H54 (cell line): Measurements from ENCODE around the gene DMBT1.
"Not testable (repeated sequence)": the region's sequence is repeated elsewhere in the genome, so short reads cannot be mapped to it uniquely, and the experiment has no call there.

Experiments used
- DNase-seq: peaks from one replicate; pipeline ENCODE4 v3.0.0; 2011; ENCODE audit warnings: low spot score, mixed read lengths; ENCODE audit not compliant: insufficient read length
- FAIRE-seq: peaks from 3 replicates; lab custom pipeline; 2011; peaks lifted over from hg19 to GRCh38; lab: Jason Lieb, UNC
- POLR2A ChIP-seq: IDR thresholded peaks from 2 replicates; pipeline ENCODE4 v1.6.1; 2011; ENCODE audit warnings: low read depth, mild to moderate bottlenecking, low read length

DMBT1 gene

DNA sequence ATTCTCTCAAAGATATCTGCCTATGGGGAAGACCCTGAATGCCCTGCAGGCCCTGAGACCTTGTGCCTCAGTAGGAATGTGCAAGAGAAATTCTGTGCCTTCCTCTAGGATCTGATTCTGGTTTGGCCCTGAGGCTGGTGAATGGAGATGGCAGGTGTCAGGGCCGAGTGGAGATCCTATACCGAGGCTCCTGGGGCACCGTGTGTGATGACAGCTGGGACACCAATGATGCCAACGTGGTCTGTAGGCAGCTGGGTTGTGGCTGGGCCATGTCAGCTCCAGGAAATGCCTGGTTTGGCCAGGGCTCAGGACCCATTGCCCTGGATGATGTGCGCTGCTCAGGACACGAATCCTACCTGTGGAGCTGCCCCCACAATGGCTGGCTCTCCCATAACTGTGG, 15.7 kb downstream of the DMBT1 start:
- TF ChIP-seq POLR2A = no peak
- FAIRE-seq = no peak
- DNase-seq = no peak

DNA sequence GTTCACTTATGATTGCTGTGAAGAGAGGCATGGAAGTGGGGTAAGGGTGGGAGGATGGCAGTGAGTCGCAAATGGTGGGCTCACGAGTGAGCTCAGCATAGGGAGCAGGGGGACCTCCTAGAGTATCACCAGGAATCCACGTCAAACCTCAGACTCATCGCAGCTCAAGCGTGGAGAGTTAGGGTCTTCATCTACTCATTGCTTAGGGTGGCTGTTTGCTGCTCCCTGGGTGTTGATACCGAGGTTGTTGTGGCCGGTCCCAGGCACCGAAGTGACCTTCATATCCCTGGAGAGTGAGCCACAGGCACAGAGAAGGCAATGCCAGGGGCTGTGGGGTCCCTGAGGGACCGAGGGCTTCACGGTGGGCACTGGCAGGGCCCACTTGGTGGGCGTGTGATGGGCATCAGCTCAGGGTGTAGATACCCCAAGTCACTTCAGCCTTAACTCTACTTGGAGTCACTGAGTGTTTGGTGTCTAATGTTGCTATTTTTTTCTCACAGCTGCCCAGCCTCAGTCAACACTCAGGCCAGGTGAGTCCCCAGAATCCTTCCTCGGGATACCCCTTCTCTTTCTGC, 16.8 kb downstream of the DMBT1 start:
- FAIRE-seq (no peak), DNase-seq (no peak)
- no peak for TF ChIP-seq POLR2A

DNA sequence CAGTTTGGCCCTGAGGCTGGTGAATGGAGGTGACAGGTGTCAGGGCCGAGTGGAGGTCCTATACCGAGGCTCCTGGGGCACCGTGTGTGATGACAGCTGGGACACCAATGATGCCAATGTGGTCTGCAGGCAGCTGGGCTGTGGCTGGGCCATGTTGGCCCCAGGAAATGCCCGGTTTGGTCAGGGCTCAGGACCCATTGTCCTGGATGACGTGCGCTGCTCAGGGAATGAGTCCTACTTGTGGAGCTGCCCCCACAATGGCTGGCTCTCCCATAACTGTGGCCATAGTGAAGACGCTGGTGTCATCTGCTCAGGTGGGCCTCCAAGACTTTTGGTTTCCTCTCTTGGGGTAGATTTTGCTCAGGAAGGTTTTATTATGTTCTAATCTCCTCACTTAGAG, 25.5 kb downstream of the DMBT1 start:
- not testable (repeated sequence) for DNase-seq, FAIRE-seq

DNA sequence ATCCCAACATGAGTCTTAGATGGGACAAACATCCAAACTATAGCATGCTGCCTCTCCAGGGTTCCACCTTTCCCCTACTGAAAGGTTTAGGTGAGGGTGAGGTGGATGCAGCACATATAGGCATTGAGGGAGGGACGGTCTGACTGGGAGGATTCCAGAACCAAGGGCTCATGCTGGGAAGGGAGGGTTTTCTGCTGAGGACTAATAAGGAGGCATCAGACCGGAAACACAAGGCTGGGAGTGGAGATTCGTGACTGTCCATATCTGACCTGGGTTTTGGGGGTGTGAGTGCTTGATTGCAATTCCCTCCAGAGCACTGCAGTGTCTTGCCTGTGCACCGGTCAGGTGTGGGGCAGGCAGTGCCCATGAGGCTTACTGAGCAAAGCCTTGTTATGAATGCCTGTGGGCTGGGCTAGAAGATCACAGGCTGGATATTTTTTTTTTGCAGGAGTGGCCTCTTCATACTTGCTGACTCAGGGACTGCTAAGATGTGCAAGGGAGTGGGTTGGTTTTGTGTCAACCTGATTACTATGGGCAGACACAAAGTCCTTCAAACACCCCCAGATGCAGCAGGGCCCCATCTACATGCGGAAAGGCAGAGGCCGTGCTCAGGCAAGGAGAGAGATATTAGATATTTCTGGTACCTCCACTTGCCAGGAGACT, 26.7 kb downstream of the DMBT1 start:
- FAIRE-seq = no peak
- no peak for TF ChIP-seq POLR2A
- no peak for DNase-seq

DNA sequence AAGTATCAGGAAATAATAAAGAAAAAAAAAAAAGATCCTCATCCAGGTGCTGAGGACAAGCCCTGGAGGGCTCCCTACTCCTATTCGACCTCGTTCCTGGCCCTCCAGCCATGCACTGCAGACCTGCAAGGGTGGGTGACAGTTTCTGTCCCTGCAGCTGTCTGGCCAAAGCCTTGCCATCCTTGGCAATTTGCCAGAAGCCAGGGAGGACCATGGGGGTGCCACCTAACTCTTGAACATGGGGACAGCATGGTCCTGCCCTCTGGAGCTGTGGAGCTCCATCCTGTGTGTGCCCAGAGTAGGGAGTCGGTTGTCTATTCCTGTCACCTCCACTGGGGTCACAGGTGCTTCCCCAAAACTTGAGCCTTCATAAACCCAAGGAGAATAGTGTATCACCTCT, 27.8 kb downstream of the DMBT1 start:
- no peak for FAIRE-seq

DNA sequence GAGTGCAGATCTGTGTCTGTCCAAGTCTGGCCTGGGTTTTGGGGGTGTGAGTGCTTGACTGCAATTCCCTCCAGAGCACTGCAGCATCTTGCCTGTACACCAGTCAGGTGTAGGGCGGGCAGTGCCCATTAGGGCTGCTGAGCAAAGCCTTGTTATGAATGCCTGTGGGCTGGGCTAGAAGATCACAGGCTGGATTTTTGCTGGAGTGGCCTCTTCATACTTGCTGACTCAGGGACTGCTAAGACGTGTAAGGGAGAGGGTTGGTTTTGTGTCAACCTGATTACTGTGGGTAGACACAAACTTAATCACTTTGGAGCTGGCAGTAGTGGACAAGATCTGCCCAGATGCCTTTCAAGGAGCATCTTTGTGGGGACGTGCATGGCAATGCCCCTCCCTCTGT, 29.6 kb downstream of the DMBT1 start:
- TF ChIP-seq POLR2A = no peak
- FAIRE-seq (no peak), DNase-seq (no peak)

More for the DNA sequence above, 27.8 kb downstream of the DMBT1 start:
- TF ChIP-seq POLR2A = no peak
- no peak for DNase-seq

DNA sequence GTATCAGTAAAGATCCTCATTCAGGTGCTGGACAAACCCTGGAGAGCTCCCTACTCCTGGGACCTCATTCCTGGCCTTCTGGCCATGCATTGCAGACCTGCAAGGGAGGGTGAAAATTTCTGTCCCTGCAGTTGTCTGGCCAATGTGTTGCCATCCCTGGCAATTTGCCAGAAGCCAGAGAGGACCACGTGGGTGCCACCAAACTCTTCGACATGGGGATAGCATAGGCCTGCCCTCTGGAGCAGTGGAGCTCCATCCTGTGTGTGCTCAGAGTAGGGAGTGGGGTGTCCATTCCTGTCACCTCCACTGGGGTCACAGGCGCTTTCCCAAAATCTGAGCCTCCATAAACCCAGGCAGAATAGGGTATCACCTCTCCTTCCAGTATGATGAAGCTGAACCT, 31.2 kb downstream of the DMBT1 start:
- FAIRE-seq (no peak), DNase-seq (no peak)
- no peak for TF ChIP-seq POLR2A

DNA sequence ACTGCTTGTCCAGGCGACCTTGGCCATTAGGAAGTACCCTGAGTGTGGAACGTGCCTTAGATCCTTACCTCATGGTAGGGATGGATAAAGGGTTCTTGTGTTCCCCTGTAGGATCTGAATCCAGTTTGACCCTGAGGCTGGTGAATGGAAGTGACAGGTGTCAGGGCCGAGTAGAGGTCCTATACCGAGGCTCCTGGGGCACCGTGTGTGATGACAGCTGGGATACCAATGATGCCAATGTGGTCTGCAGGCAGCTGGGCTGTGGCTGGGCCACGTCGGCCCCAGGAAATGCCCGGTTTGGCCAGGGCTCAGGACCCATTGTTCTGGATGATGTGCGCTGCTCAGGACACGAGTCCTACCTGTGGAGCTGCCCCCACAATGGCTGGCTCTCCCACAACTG, 31.6 kb downstream of the DMBT1 start:
- TF ChIP-seq POLR2A = no peak
- DNase-seq (no peak), FAIRE-seq (no peak)

DNA sequence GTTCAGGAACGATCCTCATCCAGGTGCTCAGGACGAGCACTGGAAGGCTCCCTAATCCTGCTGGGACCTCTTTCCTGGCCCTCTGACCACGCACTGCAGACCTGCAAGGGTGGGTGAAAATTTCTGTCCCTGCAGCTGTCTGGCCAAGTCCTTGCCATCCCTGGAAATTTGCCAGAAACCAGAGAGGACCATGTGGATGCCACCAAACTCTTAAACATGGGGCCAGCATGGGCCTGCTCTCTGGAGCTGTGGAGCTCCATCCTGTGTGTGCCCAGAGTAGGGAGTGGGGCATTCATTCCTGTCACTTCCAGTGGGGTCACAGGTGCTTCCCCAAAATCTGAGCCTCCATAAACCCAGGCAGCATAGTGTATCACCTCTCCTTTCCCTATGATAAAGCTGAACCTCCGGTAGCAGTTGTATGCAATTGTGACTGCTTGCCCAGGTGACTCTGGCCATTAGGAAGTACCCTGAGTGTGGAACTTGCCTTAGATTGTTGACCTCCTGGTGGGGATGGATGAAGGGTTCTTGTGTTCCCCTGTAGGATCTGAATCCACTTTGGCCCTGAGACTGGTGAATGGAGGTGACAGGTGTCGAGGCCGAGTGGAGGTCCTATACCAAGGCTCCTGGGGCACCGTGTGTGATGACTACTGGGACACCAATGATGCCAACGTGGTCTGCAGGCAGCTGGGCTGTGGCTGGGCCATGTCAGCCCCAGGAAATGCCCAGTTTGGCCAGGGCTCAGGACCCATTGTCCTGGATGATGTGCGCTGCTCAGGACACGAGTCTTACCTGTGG, 57.1 kb downstream of the DMBT1 start:
- FAIRE-seq (no peak), DNase-seq (no peak)
- TF ChIP-seq POLR2A = no peak

DNA sequence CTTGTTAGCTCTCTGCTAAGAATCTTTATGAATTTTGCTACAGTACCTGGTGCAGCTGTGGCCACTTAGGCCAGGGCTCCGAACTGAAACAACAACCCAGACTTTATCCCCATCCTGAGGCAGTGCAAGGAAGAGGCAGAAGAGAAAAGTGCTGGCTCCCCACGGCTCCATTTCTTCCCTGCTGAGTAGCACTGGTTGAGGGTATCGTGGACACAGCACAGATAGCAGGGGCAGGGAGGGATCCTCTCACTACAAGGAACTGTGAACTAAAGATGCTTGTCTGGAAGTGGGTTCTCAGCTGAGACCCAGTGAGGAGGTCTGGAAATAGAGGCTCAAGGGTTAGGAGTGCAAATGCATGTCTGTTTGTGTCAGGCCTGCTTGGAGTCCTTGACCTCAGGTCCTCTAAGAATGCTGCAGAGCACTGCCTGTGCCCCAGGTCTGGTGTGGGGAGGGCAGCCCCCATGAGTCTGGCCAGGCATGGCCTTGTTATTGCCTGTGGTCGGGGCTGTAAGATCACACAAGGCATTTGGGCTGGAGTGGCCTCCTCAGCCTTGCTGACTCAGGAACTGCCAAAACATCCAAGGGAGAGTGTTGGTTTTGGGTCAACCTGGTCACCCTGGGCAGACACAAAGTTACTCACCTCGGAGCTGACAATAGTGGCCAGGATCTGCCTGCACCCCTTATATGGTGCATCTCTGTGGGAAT, 58.1 kb downstream of the DMBT1 start:
- no peak for FAIRE-seq
- DNase-seq = no peak
- no peak for TF ChIP-seq POLR2A

DNA sequence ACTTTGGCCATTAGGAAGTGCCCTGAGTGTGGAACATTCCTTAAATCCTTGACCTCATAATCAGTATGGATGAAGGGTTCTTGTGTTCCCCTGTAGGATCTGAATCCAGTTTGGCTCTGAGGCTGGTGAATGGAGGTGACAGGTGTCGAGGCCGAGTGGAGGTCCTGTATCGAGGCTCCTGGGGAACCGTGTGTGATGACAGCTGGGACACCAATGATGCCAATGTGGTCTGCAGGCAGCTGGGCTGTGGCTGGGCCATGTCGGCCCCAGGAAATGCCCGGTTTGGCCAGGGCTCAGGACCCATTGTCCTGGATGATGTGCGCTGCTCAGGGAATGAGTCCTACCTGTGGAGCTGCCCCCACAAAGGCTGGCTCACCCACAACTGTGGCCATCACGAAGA, 60.4 kb downstream of the DMBT1 start:
- FAIRE-seq, DNase-seq: not testable (repeated sequence)

DNA sequence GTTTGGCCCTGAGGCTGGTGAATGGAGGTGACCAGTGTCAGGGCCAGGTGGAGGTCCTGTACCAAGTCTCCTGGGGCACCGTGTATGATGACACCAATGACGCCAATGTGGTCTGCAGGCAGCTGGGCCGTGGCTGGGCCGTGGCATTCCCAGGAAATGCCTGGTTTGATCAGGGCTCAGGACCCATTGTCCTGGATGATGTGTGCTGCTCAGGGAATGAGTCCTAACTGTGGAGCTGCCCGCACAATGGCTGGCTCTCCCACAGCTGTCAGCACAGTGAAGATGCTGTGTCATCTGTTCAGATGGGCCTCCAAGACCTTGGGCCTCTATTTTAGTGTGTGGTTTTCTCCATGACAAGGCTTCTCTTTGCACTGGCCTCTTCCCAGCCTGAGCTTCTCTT, 64.0 kb downstream of the DMBT1 start:
- no peak for DNase-seq
- no peak for FAIRE-seq
- TF ChIP-seq POLR2A = no peak

DNA sequence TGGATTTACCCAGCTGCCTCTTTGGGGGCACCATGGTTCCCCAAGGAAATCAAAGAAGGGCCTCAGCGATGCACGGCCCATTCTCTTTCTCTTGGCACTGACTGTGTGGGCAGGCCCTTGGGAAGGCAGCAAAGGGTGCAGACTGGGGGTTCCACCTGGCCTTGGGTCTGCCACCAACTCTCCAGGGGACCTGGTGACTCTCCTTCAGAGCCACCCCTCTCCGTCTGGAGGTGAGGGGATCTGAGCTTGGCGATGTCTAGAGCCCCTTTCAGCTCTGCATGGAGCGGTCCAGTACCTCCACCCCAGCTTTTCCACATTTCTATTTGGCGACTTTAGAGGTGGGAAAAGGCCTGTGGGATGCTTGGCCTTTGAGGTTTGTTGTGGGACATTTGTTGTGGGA, 70.0 kb downstream of the DMBT1 start:
- DNase-seq (no peak), FAIRE-seq (no peak)
- no peak for TF ChIP-seq POLR2A

DNA sequence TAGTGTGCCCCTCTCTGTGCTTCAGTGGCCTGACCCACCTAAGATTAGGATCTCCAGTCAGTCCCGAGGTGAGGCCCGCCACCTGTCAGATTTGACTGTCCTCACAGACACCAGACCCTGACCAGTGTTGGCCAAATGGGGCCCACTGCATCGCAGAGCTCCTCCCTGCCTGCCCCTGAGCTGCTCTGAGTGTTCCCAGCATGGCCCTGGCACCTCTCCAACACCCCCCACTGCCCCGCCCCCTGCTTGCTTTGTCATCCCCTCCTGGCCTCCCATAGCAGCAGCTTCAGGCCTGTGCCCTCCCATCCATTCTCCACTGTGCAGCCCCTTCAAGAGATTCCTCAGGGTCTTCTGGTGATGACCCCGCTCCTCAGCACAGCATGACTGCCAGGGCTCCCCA, 71.5 kb downstream of the DMBT1 start:
- no peak for FAIRE-seq
- DNase-seq = no peak
- no peak for TF ChIP-seq POLR2A
